Measurements from ENCODE around the gene DMD.

DNA sequence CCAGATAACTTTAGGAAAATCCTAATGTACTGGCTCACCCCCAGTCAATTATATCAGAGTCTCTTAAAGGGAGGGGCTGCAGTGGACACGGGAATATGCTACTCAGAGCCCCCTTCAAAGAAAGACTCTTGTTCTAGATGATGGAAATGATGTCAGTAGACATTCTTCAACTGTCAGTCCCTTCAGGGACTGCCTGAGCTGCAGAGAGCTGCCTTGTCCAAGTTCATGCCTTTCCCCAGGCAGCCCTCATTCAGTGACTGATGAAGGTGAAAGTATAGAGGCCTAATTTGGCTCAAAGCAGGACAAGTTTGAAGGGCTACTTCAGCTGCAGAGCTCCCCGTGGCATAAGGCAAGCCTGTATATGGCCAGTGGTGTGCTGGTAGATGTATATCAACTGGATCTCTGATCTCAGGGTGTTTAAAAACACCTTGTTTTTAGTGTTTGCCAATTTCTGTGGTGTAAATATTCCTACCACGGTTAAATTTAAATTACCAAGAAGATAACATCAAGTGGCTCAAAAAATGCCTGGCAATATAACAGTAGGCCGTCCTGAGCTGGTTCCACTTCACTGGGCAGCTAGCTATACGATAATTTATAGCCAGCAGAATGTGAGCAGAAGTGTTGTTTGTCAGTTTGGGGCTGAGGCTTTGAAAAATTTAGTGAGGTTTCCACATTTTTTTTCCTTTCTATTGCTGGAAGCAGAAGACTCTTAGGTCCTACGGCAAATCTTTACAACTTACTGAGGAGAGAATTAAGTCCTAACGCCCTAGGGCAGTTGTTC, 1390.7 kb downstream of the DMD start:
- TF ChIP-seq, protein P1, sequence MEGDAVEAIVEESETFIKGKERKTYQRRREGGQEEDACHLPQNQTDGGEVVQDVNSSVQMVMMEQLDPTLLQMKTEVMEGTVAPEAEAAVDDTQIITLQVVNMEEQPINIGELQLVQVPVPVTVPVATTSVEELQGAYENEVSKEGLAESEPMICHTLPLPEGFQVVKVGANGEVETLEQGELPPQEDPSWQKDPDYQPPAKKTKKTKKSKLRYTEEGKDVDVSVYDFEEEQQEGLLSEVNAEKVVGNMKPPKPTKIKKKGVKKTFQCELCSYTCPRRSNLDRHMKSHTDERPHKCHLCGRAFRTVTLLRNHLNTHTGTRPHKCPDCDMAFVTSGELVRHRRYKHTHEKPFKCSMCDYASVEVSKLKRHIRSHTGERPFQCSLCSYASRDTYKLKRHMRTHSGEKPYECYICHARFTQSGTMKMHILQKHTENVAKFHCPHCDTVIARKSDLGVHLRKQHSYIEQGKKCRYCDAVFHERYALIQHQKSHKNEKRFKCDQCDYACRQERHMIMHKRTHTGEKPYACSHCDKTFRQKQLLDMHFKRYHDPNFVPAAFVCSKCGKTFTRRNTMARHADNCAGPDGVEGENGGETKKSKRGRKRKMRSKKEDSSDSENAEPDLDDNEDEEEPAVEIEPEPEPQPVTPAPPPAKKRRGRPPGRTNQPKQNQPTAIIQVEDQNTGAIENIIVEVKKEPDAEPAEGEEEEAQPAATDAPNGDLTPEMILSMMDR (IDR thresholded peaks at IDR 0.05), result no peak
- TF ChIP-seq POLR2AphosphoS5 (IDR thresholded peaks at IDR 0.05), result no peak
- no peak for TF ChIP-seq POLR2A (IDR thresholded peaks at IDR 0.05)
- TF ChIP-seq EP300 (IDR thresholded peaks at IDR 0.05), result no peak

Data from sigmoid colon (tissue), 4 donors.